ENCODE data around the gene COX8A. TPM values are rescaled to one million over a fixed set of nuclear protein-coding genes. Genes with fewer than 3 reads are reported as not detected.

COX8A gene
- total RNA-seq, 2 donors from 2014 or later, result 258 to 298 TPM

GRCh38 chr11:64022125-64022784 lies 47.8 kb downstream of the COX8A start:
- Mint-ChIP-seq H3K27me3 (ENCODE audit: insufficient read depth) (peaks cover 40% of the 10 kb centered on the region), H3K4me3 (no peak overlapping the region), H3K4me1 (peaks cover 23% of the 10 kb centered on the region), H3K27ac (no peak overlapping the region), H3K9me3 (no peaks in the 10 kb centered on the region), H3K36me3 (ENCODE audit: low read depth) (no peaks in the 10 kb centered on the region)
- Histone ChIP-seq H3K36me3 (ENCODE audit: control insufficient read depth, insufficient read depth, low read length) (no peaks in the 10 kb centered on the region), H3K9ac (ENCODE audit: extremely low read depth, low read length, poor library complexity, severe bottlenecking) (no peak overlapping the region), H3K27ac (ENCODE audit: low read depth, low read length) (no peak overlapping the region), H3K9me3 (ENCODE audit: control insufficient read depth, low read length) (no peaks in the 10 kb centered on the region), H3K4me1 (ENCODE audit: control insufficient read depth, insufficient read depth, low read length) (peaks cover 3% of the 10 kb centered on the region), H3K27me3 (ENCODE audit: control insufficient read depth, insufficient read depth, low read length, poor library complexity, severe bottlenecking) (no peaks in the 10 kb centered on the region), H3K4me3 (ENCODE audit: low read length) (no peak overlapping the region)
- WGBS, 2 experiments (ENCODE audit: insufficient coverage in 1 of 2, insufficient read length in 1 of 2), result 73 to 86% methylated on average over 9 to 14 of the region's 14 CpGs
- no peak for TF ChIP-seq CTCF (conservative IDR thresholded peaks at IDR 0.05)
- no peak for DNase-seq

GRCh38 chr11:64023712-64024710 lies 49.6 kb downstream of the COX8A start:
- Mint-ChIP-seq H3K4me3 (no peak overlapping the region), H3K27me3 (ENCODE audit: insufficient read depth) (peaks cover 41% of the 10 kb centered on the region), H3K9me3 (no peaks in the 10 kb centered on the region), H3K36me3 (ENCODE audit: low read depth) (no peaks in the 10 kb centered on the region), H3K4me1 (peaks cover 27% of the 10 kb centered on the region), H3K27ac (no peak overlapping the region)
- TF ChIP-seq CTCF (conservative IDR thresholded peaks at IDR 0.05), result no peak
- Histone ChIP-seq H3K27ac (ENCODE audit: low read depth, low read length) (no peak overlapping the region), H3K27me3 (ENCODE audit: control insufficient read depth, insufficient read depth, low read length, poor library complexity, severe bottlenecking) (no peaks in the 10 kb centered on the region), H3K9ac (ENCODE audit: extremely low read depth, low read length, poor library complexity, severe bottlenecking) (no peak overlapping the region), H3K4me1 (ENCODE audit: control insufficient read depth, insufficient read depth, low read length) (peaks cover 10% of the 10 kb centered on the region), H3K36me3 (ENCODE audit: control insufficient read depth, insufficient read depth, low read length) (no peaks in the 10 kb centered on the region), H3K4me3 (ENCODE audit: low read length) (no peak overlapping the region), H3K9me3 (ENCODE audit: control insufficient read depth, low read length) (no peaks in the 10 kb centered on the region)
- no peak for DNase-seq
- WGBS, 2 experiments (ENCODE audit: insufficient coverage in 1 of 2, insufficient read length in 1 of 2), result 85 to 89% methylated on average over 15 to 20 of the region's 20 CpGs

- Histone ChIP-seq H3K4me1 (ENCODE audit: control insufficient read depth, insufficient read depth, low read length) (peaks cover 10% of the 10 kb centered on the region), H3K36me3 (ENCODE audit: control insufficient read depth, insufficient read depth, low read length) (no peaks in the 10 kb centered on the region), H3K9ac (ENCODE audit: extremely low read depth, low read length, poor library complexity, severe bottlenecking) (no peak overlapping the region), H3K27ac (ENCODE audit: low read depth, low read length) (no peak overlapping the region), H3K4me3 (ENCODE audit: low read length) (no peak overlapping the region), H3K27me3 (ENCODE audit: control insufficient read depth, insufficient read depth, low read length, poor library complexity, severe bottlenecking) (peaks cover 5% of the 10 kb centered on the region), H3K9me3 (ENCODE audit: control insufficient read depth, low read length) (no peaks in the 10 kb centered on the region)
- Mint-ChIP-seq H3K27ac (no peak overlapping the region), H3K36me3 (ENCODE audit: low read depth) (no peaks in the 10 kb centered on the region), H3K4me1 (peaks cover 27% of the 10 kb centered on the region), H3K27me3 (ENCODE audit: insufficient read depth) (peaks cover 47% of the 10 kb centered on the region), H3K9me3 (no peaks in the 10 kb centered on the region), H3K4me3 (no peak overlapping the region)
- WGBS, 2 experiments (ENCODE audit: insufficient coverage in 1 of 2, insufficient read length in 1 of 2), result 49 to 63% methylated on average over 4 of the region's 4 CpGs
- DNase-seq, result peak; percentile 87
- TF ChIP-seq CTCF (conservative IDR thresholded peaks at IDR 0.05), result no peak
Measured at GRCh38 chr11:64025205-64025604, 50.8 kb downstream of the COX8A start.

Other genes starting within 250 kb of the COX8A start
- gene ZFTA, start 205.8 kb upstream of the COX8A start, total RNA-seq, result 10 to 100 TPM; 31.9 to 38.0 TPM
- gene SPINDOC, start 161.2 kb upstream of the COX8A start, total RNA-seq, result 100 to 1,000 TPM in 1 of 2 donors, 10 to 100 TPM in 1; 96.1 to 103 TPM
- 10 to 100 TPM; 39.7 to 39.8 TPM for gene MARK2, start 135.5 kb upstream of the COX8A start, total RNA-seq
- 10 to 100 TPM; 45.0 to 51.4 TPM for gene RCOR2, start 57.5 kb upstream of the COX8A start, total RNA-seq
- 10 to 100 TPM; 47.2 to 53.5 TPM for gene NAA40, start 35.6 kb upstream of the COX8A start, total RNA-seq
- gene OTUB1, start 11.8 kb downstream of the COX8A start, total RNA-seq, result 10 to 100 TPM; 87.7 to 95.1 TPM
- not detected for gene FLRT1, start 61.3 kb downstream of the COX8A start, total RNA-seq
- 10 to 100 TPM; 23.0 to 41.9 TPM for gene MACROD1, start 191.5 kb downstream of the COX8A start, total RNA-seq
- 100 to 1,000 TPM; 230 to 257 TPM for gene STIP1, start 211.6 kb downstream of the COX8A start, total RNA-seq
- 1 to 10 TPM; 4.2 to 5.3 TPM for gene FERMT3, start 232.1 kb downstream of the COX8A start, total RNA-seq

Data from endodermal cell (in vitro differentiated cells).